Small intestine (tissue), 7 donors: ENCODE results near the gene SH3BP2. TPM values are rescaled to one million over a fixed set of nuclear protein-coding genes. Genes with fewer than 3 reads are reported as not detected.
"Not testable (repeated sequence)": the region's sequence is repeated elsewhere in the genome, so short reads cannot be mapped to it uniquely, and the experiment has no call there.

Experiments used
- DNase-seq, 2 donors: peaks; one replicate each; pipeline versions ENCODE4 v3.0.0 to v3.0.0-alpha.2; 2013
- FAIRE-seq: peaks from 2 replicates; lab custom pipeline; 2012; peaks lifted over from hg19 to GRCh38; lab: Jason Lieb, UNC
- H3K27ac ChIP-seq, 3 donors: one replicate each; pipeline ENCODE4 v1.5.1; 2013; ENCODE audit warnings: low read length in 2 of 3, mild to moderate bottlenecking in 2 of 3, control low read depth in 1 of 3, inconsistent platforms in 1 of 3, low read depth in 1 of 3, moderate library complexity in 1 of 3
- H3K27me3 ChIP-seq, 3 donors: one replicate each; pipeline ENCODE4 v1.6.1; 2013; ENCODE audit warnings: low read length in 3 of 3, inconsistent platforms in 1 of 3; ENCODE audit not compliant: control insufficient read depth in 3 of 3, insufficient read depth in 3 of 3
- H3K36me3 ChIP-seq, 3 donors: one replicate each; pipeline ENCODE4 v1.6.1; 2013; ENCODE audit warnings: low read length in 3 of 3, inconsistent platforms in 1 of 3, low read depth in 1 of 3, mild to moderate bottlenecking in 1 of 3, moderate library complexity in 1 of 3; ENCODE audit not compliant: control insufficient read depth in 3 of 3, insufficient read depth in 2 of 3
- H3K4me1 ChIP-seq, 3 donors: one replicate each; pipeline ENCODE4 v1.6.1; 2013; ENCODE audit warnings: low read length in 2 of 3, inconsistent platforms in 1 of 3, low read depth in 1 of 3, mild to moderate bottlenecking in 1 of 3, moderate library complexity in 1 of 3; ENCODE audit not compliant: control insufficient read depth in 3 of 3, insufficient read depth in 2 of 3
- H3K4me3 ChIP-seq, 3 donors: one replicate each; pipeline ENCODE4 v1.5.1; 2013; ENCODE audit warnings: low read length in 3 of 3, control low read depth in 1 of 3, inconsistent platforms in 1 of 3, low read depth in 1 of 3, mild to moderate bottlenecking in 1 of 3, moderate library complexity in 1 of 3
- H3K9me3 ChIP-seq, 2 donors: one replicate each; pipeline ENCODE4 v1.6.1; 2013; ENCODE audit warnings: low read depth in 1 of 2, low read length in 1 of 2; ENCODE audit not compliant: control insufficient read depth in 2 of 2, insufficient read depth in 1 of 2
- WGBS, 3 donors: extraction: QIAGEN DNeasy Blood & Tissue Kit; methylation state at CpG; one replicate each; pipeline ENCODE4 v1.1.7; 2013; 5-methylcytosine and 5-hydroxymethylcytosine counted together
- polyA plus RNA-seq, 4 donors: library from polyadenylated mRNA; stranded (reverse) in 3 of 4; unstranded in 1 of 4; fragments of 200-250 nt in 3 of 4; fragments of 120-200 nt in 1 of 4; gene quantifications; one replicate each; pipeline versions ENCODE4 v1.2.1 to v1.2.3, GENCODE V29; 2013
- donor health status: healthy with polysubstance abuse.
- donor health status: control.
- donor health status: control.
- donor health status: Bipolar disorder and iron deficiency.
- donor health status: healthy.

SH3BP2 gene
- polyA plus RNA-seq, 4 donors = 8.9 to 38.0 (median 23.6) TPM

DNA sequence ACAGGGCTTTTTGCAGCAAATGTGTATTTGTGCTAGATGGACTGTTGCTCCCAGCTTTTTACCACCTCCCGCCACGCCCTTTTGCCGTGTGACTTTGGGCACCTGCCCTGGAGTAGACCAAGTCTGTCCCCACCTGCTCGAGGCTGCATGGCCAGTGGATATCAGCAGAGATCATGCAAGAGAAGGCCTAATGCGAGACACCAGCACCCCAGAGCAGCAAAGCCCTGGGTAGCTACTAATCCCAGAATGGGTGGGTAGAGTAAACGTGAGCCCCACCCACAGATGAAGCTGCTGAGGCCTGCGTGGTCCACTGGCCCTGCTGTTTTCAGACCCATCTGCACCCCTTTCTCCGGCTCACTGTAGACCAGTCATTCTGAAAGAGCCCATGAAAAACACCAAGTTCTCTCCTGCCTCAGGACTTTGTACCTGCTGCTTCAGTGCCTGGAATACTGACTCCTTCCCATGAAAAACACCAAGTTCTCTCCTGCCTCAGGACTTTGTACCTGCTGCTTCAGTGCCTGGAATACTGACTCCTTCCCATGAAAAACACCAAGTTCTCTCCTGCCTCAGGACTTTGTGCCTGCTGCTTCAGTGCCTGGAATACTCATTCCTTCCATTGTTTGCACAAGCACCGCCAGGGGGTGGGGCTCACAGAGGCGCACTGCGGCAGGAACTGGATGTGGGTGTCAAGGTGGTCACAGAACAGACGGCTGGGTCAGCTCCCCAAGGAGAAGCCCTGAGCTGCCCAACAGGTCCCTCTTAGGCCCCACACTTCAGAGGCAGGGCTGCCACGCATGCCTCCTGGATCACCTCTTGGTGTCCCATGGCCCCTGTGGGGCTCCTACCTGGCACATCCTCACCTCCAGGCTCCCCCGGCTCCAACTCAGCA, 31.6 kb upstream of the SH3BP2 start:
- Histone ChIP-seq H3K4me1 (peaks cover 0 to 46% (median 8%) of the 10 kb centered on the region in 3 donors), H3K9me3 (no peaks in the 10 kb centered on the region), H3K4me3 (peak overlapping the region in 1 of 3 donors; percentile 25), H3K27me3 (no peaks in the 10 kb centered on the region), H3K36me3 (no peaks in the 10 kb centered on the region), H3K27ac (peak overlapping the region; percentile 97 to 99 (median 98))
- DNase-seq = peak; percentile 91 to 96
- peak; percentile 41 for FAIRE-seq
- 6 to 52% (median 25%) methylated on average over 14 of the region's 14 CpGs for WGBS, 3 donors

DNA sequence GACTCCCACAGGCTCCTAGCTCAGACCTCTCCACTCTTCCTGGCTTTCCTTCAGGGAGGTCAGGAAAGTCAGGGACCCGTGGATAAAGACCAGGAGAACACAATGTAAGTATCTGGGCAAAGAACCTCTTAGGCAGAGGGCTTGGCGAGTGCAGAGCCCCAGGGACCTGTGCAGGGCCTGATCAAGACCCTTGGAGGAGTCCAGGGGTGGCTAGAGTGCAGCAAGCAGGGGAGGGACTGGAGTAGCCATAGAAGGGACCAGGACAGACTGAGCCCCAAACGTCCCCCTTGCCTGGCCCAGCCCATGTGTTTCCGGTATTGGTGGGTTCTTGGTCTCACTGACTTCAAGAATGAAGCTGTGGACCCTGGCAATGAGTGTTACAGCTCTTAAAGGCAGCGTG, 30.8 kb upstream of the SH3BP2 start:
- Histone ChIP-seq H3K27me3 (no peaks in the 10 kb centered on the region), H3K27ac (peak overlapping the region; percentile 97 to 99 (median 98)), H3K4me1 (peaks cover 0 to 41% (median 5%) of the 10 kb centered on the region in 3 donors), H3K4me3 (peak overlapping the region in 1 of 3 donors; percentile 25), H3K9me3 (no peaks in the 10 kb centered on the region), H3K36me3 (no peaks in the 10 kb centered on the region)
- WGBS, 3 donors = 43 to 60% (median 56%) methylated on average over 5 of the region's 5 CpGs
- no peak for DNase-seq
- no peak for FAIRE-seq

GRCh38 chr4:2762486-2763370, 30.2 kb upstream of the SH3BP2 start:
- 91 to 94% (median 92%) methylated on average over 35 to 42 of the region's 42 CpGs for WGBS, 3 donors
- H3K27me3 ChIP-seq, DNase-seq, FAIRE-seq, H3K9me3 ChIP-seq, H3K36me3 ChIP-seq, H3K4me3 ChIP-seq: not testable (repeated sequence)
- Histone ChIP-seq H3K4me1 (peaks cover 0 to 38% (median 5%) of the 10 kb centered on the region in 3 donors), H3K27ac (peak overlapping the region; percentile 97 to 99 (median 98))

DNA sequence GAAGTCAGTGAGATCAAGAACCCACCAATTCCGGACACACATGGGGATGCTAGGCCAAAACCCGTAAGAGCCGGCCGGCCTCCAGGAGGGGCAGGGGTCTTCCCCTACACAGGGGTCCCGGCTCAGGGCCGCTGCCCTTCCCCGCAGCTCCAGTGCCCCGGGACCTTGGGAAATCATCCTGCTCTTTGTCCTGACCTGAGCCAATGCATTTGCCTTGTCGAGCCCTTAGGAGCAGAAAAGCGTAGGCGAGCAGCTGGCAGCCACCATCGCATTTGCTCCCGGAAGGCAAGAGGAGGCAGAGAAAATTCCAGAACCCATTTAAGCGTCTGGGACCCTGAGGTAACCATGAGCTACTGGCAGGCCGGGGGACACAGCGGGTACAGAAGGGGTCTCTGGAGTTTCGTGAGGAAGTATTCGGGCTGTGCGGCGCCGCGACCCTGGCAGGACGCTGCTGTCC, 29.3 kb upstream of the SH3BP2 start:
- Histone ChIP-seq H3K4me1 (peaks cover 0 to 38% (median 5%) of the 10 kb centered on the region in 3 donors), H3K27me3 (no peaks in the 10 kb centered on the region), H3K9me3 (no peaks in the 10 kb centered on the region), H3K36me3 (no peaks in the 10 kb centered on the region), H3K27ac (peak overlapping the region in 2 of 3 donors; percentile 2 to 39), H3K4me3 (peak overlapping the region; percentile 11 to 33 (median 16))
- no peak for DNase-seq
- WGBS, 3 donors = 58 to 83% (median 72%) methylated on average over 17 to 23 of the region's 23 CpGs
- no peak for FAIRE-seq

DNA sequence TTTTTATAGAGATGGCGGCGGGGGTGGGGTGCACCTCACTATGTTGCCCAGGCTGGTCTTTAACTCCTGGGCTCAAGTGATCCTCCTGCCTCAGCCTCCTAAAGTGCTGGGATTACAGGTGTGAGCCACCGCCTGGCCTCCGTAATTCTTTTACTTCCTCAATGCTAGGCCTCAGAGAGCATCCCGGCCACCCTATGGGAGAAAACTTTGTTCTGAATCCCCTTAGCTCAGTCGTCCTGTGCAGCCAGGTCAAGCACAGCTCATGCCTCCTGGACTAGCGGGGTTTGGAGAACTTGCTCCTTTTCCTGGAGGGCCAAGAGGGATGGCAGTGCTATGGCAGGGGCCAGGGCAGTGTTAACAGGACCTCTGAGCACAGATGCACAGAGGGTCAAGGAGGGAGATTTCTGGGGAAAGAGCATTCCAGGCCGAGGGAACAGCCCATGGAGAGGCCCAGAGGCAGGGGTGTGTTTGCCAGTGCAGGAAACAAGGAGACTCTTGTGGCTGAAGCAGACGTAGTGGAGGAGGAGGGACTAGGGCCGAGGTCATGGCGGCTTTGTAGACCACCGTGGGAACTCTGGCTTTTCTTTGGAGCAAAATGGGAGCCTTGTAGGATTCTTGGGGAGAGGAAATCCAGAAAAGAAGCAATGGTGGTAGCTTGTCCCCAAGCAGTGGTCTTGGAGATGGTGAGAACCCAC, 26.9 kb upstream of the SH3BP2 start:
- FAIRE-seq (no peak), DNase-seq (no peak)
- Histone ChIP-seq H3K4me3 (no peak overlapping the region), H3K27ac (no peak overlapping the region), H3K27me3 (no peaks in the 10 kb centered on the region), H3K4me1 (peaks cover 0 to 21% (median 0%) of the 10 kb centered on the region in 3 donors), H3K9me3 (no peaks in the 10 kb centered on the region), H3K36me3 (no peaks in the 10 kb centered on the region)
- WGBS, 3 donors = 93 to 95% (median 94%) methylated on average over 12 of the region's 12 CpGs

GRCh38 chr4:2767046-2767704, 25.7 kb upstream of the SH3BP2 start:
- 83 to 93% (median 91%) methylated on average over 5 of the region's 5 CpGs for WGBS, 3 donors
- Histone ChIP-seq H3K27ac (no peak overlapping the region), H3K27me3 (no peaks in the 10 kb centered on the region), H3K4me3 (no peak overlapping the region), H3K36me3 (no peaks in the 10 kb centered on the region), H3K4me1 (peaks cover 0 to 9% (median 0%) of the 10 kb centered on the region in 3 donors), H3K9me3 (no peaks in the 10 kb centered on the region)
- DNase-seq (no peak), FAIRE-seq (no peak)

DNA sequence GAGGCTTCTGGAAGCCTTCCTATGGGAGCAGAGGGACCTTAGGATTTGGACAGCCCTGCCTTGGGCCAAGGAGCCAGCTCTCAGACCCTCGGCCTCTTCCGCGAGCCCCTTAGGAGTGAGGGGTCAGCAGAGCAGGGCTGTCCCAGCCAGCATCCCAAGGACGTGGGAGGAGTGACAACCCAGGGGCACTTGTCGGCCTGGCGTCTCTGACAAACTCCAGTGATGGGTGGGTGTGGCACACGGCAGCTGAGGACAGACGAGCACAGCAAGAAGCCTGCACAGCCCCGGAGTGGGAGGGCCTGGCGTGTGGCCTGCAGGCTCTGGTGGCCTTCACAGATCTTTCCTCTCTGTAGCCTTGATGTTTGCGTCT, 25.2 kb upstream of the SH3BP2 start:
- 77 to 88% (median 86%) methylated on average over 11 of the region's 11 CpGs for WGBS, 3 donors
- no peaks in the 10 kb centered on the region for H3K36me3 ChIP-seq
- no peak overlapping the region for H3K4me3 ChIP-seq
- DNase-seq = no peak
- no peak overlapping the region for H3K27ac ChIP-seq
- H3K27me3 ChIP-seq = no peaks in the 10 kb centered on the region
- FAIRE-seq = no peak
- H3K9me3 ChIP-seq = no peaks in the 10 kb centered on the region
- H3K4me1 ChIP-seq = peaks cover 0 to 4% (median 0%) of the 10 kb centered on the region in 3 donors
